SH-SY5Y (cell line): Measurements from ENCODE around the gene CSMD2.

Experiments used
- GATA2 ChIP-seq: IDR thresholded peaks from 2 replicates; pipeline ENCODE4 v1.6.1; 2011; ENCODE audit warnings: mild to moderate bottlenecking, low read depth, low read length
- GATA3 ChIP-seq: IDR thresholded peaks from 2 replicates; pipeline ENCODE4 v1.6.1; 2011; ENCODE audit warnings: low read depth, mild to moderate bottlenecking, low read length, moderate library complexity

The CSMD2 gene

GRCh38 chr1:33925586-33925985, 239.4 kb downstream of the CSMD2 start:
- TF ChIP-seq GATA2 = no peak
- no peak for TF ChIP-seq GATA3

DNA sequence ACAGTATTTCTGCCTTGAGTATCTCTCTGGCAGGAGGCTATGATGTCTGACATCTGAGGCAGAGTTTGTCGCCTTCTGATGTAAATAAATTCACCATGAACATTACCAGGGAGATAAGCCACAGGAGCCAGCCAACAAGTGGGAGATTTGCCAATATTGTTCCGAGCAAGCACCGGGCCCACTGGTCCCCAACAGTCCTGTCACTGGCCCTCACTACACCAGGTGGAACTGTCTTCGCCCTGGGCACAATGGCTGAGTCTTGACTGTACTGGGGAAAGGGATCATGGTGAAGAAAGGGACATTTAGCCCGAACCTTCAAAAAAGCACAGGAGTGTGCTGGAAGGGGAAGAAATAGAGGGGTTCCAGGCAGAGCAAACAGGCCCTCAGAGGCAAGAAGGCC, 243.7 kb downstream of the CSMD2 start:
- no peak for TF ChIP-seq GATA2
- TF ChIP-seq GATA3 = no peak

GRCh38 chr1:33918368-33918767, 246.7 kb downstream of the CSMD2 start:
- no peak for TF ChIP-seq GATA2
- TF ChIP-seq GATA3 = no peak

DNA sequence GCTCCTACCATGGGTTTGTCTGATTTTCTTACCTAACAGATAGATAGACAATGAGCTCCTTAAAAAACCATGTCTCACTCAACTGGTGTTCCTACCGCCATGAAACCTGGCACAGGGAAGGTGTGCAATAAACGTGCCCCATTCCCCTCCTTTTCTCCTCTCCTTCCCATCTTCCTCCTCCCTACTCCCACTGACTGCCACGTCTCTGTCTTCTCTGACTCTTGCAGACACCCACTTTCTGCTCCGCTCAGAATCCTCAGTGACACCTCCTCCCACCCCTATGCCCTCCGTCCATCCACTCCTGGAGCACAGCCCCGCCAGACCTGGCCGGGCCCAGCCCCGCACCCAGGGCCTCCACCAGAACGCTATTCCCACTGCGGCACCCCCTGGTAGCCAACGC, 248.2 kb downstream of the CSMD2 start:
- no peak for TF ChIP-seq GATA2
- no peak for TF ChIP-seq GATA3

DNA sequence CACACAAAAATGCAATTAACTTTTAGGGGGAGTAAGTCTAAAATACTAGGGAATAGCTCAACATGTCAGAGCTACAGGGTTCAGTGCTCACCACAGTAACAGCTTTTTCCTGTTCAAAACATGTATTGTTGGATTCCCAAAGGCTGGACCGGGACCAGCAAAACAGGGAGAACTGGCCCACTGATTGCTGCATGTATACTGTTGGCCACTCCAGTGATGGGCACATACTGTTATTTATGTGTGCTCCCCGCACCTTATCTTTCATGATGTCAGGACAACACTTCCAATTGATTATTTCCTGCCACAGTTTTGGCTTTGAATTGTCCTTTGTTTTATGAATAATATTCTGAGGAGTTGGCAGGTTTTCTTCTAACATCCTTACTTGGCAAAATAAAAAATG, 250.5 kb downstream of the CSMD2 start:
- TF ChIP-seq GATA2 (no peak), GATA3 (no peak)

DNA sequence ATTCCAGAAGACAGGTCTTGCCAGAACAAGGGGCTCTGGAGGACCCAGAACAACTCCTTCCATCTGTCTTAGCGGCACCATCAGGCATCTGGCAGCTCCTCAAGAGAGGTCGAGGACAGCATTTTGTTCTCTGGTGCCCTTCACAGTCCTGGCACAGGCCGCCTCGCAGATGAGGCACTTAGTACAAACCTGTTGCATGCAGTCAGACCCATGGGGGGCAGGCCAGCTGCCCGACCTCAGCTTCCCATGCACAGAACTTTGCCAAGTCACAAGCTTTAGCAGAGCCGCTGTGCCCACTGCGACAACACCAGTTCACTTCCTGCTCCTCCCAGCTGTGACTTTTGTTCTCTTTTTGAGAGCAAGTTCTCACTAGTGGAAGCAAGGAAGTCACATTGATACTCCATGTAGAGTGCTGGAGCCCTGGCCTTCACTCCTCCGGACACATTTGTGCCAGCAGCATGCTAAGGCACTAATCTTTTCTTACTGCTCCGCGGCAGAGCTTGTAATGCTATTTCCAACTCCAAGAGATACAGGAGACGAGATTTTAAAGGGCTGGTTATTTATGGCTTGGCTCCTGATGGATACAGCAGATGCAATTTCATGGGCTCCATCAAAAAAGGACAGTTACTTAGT, 256.6 kb downstream of the CSMD2 start:
- TF ChIP-seq GATA3 (no peak), GATA2 (no peak)

DNA sequence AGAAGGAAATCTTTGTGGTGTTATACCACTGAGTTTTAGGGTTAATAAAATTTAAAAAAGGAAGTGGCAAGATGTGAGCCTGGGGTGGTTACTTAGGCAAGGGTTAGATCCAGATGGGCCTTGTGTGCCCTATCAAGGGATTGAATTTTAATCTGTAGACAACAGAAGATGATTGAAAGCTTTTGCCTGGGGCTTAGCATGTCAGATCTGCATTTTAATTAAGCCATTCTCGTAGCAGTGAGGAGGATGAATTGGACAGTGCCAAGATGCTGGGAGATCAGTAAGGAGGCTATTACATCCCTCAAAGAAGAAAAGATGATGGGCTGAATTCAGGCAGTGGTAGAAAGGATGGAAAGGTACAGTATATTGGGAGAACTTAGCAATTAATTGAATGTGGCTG, 258.9 kb downstream of the CSMD2 start:
- TF ChIP-seq GATA3 (no peak), GATA2 (no peak)

GRCh38 chr1:33905241-33905640, 259.8 kb downstream of the CSMD2 start:
- TF ChIP-seq GATA2 = no peak
- no peak for TF ChIP-seq GATA3

DNA sequence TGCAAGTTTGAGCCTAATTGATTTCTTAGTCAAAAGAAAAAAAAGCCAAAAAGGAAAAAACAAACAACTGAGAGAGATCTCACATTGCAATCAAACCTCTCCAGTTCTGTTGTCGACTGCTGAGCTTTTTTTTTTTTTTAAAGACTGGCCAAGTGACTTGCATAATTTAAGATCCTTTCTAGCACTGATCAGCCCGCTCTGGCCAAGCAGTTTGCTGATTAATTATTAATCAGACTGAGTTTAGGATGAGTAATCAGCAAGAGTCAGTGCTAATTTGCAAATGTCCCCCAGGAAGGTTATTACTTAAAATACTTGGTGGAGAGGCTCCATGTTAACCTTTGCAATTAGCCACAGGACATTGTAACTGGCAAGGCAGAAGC, 261.8 kb downstream of the CSMD2 start:
- TF ChIP-seq GATA2 (no peak), GATA3 (no peak)

DNA sequence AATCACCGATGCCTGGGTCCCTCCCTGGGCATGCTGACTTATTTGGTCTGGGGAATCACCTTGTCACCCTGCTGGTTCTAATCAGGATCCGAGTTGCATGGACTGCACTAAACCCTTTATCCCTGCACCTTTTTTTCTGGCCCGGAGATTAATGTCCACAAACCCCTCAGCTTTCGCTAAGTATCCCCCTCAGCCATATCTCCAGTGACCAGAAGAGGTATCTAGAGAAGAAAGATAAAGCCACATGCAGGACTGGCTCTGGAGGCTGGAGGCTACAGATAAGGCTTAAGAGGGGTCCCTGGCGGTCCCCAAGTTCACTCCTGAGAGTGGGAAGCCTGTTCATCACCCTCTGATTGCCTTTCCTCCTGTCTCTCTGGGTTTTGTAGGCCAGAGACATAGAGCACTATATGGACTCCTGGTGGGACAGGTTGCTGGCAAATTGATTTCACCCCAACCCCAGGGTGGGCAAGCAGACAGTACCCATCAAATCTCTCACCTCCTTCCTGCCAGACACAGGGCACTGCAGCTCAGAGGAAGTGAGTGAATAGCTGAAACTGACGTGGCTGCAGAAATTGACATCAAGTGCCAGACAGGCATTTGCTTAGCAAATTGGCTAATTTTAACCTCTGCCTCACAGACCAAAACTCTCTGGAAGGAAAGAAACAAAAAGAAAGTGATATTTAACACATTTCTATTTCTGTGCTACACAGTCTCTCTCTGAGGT, 262.4 kb downstream of the CSMD2 start:
- TF ChIP-seq GATA3 (no peak), GATA2 (no peak)

DNA sequence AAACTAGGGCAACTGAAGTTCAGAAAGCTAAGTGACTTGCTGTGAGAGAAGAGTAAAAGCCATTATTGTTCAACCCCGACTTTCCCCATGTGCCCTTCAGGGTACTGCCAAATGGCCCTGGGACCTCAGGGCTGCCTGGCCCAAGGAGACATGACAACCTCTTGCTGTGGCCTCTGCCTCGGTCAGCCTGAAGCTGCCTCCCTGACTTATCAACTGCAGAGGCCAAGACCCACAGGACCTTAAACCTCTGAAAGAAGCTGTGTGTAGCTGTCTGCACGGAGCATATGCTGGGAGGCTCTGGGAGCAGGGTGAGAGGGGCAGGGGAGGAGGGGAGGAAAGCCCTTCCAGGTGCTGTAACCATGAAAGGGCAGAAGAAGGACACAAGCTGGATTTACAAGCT, 265.3 kb downstream of the CSMD2 start:
- TF ChIP-seq GATA3 (no peak), GATA2 (no peak)

GRCh38 chr1:33898881-33899280, 266.1 kb downstream of the CSMD2 start:
- TF ChIP-seq GATA3 = no peak
- no peak for TF ChIP-seq GATA2

DNA sequence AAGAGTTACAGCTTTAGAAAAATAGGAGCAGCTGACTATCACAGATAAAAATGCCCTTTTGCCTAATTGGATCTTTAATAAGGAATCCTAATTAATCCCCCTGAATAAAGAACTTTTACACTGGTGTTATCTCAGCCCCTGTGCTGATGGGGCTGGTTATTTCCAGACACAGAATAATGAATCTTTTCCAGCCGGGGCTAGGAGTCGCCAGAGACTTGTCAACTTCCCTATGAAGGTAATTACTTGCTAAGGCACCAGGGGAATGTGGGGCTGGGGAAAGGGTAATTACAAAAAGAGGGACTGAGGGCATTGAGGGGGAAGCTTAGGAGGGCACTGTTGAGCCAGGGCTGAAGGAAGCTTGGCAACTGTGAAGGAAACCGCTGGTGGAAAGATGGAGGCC, 266.6 kb downstream of the CSMD2 start:
- TF ChIP-seq GATA2 (no peak), GATA3 (no peak)

GRCh38 chr1:33897092-33897725, 267.8 kb downstream of the CSMD2 start:
- TF ChIP-seq GATA2 = no peak
- TF ChIP-seq GATA3 = no peak

GRCh38 chr1:33895976-33896375, 269.1 kb downstream of the CSMD2 start:
- TF ChIP-seq GATA3 = no peak

DNA sequence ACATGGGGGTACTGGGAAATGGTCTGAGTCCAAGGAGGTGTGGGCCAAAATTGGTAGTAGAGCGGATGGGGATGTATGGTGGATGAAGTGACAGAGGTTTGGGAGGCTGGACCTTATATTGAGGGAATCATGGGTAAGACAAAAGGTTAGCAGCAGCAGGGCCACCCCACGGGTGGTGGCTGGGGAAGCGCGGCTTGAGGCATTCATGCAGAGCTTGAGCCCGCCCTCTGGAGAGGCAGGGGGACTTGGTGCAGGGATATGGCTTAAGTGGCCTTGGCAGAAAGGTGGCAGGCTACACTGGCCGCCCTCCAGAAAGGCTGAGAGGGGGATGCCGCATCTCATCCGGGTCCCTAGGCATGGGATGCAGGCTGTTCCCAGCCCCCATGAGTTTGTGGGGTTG, 269.6 kb downstream of the CSMD2 start:
- TF ChIP-seq GATA3 = no peak
- no peak for TF ChIP-seq GATA2
